GM19395 (cell line): Measurements from ENCODE around the gene ZCCHC24.

Experiments used
- ATAC-seq: cut with Tn5 transposase; IDR thresholded peaks from one replicate; pipeline ENCODE4 v1.9.1; 2021; ENCODE audit warnings: mild to moderate bottlenecking, moderate library complexity; ENCODE audit not compliant: unreplicated experiment

Gene ZCCHC24

GRCh38 chr10:79387466-79387973, 57.9 kb downstream of the ZCCHC24 start:
- no peak for ATAC-seq

- ATAC-seq = no peak
Measured at GRCh38 chr10:79386637-79387465, 58.6 kb downstream of the ZCCHC24 start.

GRCh38 chr10:79385804-79386531, 59.5 kb downstream of the ZCCHC24 start:
- no peak for ATAC-seq

DNA sequence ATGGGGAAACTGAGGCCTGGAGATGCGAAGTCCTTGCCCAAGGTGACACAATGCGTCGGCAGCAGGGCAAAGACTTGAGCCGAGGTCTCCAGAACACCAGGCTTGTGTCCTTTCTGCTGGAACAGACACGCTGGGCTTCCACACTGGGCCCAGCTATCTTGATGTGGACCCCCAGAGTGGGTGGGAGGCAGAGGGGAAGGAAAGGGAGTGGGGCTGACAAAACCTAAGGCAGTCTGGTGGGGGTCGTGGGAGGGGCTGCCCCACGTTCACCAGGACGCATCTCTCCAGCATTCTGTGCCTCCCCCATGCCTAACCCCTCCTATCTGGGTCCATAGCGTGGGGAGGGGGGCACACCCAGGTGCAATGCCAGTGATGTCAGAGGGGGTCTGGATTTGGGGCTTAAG, 60.0 kb downstream of the ZCCHC24 start:
- no peak for ATAC-seq

DNA sequence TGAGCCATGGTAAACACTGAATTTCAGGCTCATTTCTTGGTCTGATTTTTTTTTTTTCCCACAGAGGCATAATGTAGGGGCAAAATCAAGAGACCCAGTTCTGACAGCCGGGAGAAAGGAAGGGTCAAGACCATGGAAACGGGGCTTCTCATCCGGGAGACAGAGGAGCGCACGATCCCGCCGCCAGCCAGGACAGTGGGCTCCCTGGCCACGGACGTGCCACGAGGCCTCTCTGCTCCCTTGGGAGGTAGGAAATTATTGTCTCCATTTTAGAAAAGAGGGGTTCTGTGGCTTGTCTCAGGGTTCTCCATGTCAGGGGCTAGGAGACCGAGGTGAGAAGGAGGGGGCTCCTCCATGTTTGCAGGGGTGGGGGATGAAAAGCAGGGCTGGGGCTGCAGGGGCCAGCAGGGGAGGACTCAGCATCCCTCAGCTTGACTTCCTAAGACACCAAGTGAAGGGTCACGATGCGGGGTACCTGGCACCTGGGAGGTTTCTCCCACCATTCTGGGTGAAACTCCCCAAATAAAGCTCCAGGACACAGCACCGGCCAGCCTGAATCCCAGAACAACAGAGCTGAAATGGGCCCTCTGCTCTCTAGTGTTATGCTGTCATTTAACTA, 60.5 kb downstream of the ZCCHC24 start:
- ATAC-seq = no peak

- ATAC-seq = no peak
Measured at GRCh38 chr10:79383974-79384606, 61.3 kb downstream of the ZCCHC24 start.

- ATAC-seq = no peak
Measured at GRCh38 chr10:79382491-79382941, 62.9 kb downstream of the ZCCHC24 start.

DNA sequence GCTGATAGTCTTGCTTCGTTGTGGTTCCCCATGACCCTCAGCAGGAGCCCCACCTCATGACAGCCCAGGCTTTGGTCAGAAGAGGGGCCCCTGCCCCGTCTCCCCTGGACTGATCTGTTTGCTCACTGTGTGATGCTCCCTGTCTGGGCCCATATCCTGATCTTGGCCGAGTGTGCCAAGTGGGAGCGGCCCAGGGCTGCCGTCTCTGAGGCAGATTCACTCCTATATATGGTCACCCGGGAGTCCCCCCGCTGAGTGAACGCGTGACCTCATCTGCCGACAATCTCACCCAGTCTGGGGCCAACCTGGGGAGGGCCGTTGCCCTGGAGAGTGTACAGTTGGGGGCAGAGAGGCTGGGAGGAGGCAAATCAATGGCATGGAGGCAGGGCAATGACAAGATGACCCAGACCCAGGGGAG, 63.6 kb downstream of the ZCCHC24 start:
- ATAC-seq = no peak

- no peak for ATAC-seq
Measured at GRCh38 chr10:79380946-79381721, 64.3 kb downstream of the ZCCHC24 start.

DNA sequence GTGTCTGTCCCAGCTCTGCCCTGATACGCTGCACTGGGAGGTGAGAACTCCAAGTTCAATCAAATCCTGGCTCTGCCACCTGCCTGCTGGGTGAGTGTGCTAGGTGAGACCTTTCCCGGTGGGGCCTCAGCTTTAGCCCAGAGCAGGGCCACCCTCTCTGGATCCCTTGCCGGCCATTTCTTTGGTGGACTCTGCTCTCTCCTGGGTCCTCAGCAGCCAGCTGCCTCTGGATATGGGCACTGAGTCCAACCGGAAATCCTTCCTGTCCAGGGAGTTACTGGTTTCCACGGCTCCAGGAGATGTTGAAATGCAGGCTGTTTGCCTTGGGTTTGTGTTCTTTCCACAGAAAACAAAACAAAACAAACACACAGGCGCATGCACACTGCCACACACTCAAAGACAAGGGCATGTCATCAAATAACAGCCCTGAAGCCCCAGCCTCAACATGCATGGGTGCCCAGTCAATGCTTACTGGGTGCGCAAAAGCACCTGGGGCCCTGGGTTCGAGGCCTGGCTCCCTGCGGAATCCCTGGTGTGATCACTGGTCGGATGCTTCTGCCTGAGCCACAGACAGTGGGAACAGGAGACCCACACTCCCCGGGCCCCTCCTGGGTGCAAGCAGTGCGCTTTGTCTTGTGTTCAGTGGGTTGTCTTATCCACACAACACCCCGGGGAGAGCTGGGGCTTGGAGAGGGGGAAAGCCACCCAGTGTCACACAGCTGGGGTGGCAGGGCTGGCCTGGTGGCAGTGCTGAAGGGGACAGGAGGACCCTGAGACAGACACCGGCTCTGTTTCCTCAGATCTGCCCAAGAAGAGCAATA, 65.1 kb downstream of the ZCCHC24 start:
- no peak for ATAC-seq

GRCh38 chr10:79379512-79380124, 65.8 kb downstream of the ZCCHC24 start:
- no peak for ATAC-seq

- ATAC-seq = no peak
Measured at GRCh38 chr10:79378647-79379511, 66.5 kb downstream of the ZCCHC24 start.

DNA sequence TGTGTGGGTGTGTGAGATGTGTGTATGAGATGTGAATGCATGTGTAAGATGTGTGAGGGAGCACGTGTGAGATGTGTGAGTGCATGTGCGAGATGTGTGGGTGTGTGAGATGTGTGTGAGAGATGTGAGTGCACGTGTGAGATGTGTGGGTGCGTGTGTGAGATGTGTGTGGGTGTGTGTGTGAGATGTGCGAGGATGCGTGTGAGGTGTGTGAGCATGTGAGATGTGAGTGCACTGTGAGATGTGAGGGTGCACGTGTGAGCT, 67.1 kb downstream of the ZCCHC24 start:
- no peak for ATAC-seq

GRCh38 chr10:79377557-79378382, 67.7 kb downstream of the ZCCHC24 start:
- no peak for ATAC-seq

DNA sequence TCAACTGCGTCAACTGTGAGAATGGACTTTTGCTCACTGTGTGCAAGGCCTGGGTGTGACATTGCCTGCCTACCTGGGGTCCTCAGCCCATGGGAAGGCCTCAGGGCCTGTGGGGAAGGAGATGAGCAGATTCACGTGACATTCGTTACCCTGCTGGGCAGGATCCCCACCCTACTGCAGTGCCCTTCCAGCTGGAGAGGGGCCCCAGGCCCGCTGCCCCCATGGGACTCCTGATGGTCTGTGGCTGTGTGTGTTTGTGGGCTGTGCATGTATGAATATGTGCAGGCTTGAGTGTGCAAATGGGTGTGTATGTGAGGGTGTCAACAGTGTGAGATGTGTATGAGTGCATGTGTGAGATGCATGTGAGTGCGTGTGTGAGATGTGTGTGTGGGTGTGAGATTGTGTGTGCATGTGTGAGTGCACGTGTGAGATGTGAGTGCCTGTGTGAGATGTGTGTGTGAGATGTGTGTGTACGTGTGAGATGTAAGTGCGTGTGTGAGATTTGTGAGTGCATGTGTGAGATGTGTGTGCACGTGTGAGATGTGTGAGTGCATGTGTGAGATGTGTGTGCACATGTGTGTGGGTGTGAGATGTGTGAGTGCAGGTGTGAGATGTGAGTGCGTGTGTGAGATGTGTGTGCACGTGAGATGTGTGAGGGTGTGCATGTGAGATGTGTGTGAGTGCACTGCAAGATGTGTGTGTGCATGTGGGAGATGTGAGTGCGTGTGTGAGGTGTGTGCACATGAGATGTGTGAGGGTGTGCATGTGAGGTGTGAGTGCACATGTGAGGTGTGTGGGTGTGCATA, 68.5 kb downstream of the ZCCHC24 start:
- ATAC-seq = no peak

DNA sequence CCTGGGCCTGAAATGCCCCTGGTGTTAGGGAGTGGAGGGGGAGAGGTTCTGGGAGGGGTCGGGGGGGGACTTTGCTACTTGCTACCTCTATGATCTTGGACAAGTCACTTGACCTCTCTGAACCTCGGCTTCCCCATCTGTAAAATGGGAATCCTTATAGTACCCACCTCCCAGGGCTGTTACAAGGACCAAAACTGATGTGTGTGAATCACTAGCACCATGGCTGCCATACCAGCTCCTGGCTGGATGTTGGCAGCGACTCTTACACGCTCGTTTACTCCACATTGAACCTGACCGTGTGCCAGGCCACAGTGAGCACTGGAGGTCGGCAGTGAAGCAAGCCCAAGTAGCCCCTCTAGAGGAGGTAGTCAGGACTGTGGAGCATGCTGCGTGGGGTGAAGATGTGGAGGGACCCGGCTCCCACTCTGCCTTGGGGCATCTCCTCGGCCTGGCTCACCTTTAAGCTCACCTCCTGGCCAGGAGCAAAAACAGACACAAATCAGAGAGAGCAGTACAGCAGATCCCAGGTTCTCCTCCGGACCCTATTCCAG, 69.3 kb downstream of the ZCCHC24 start:
- no peak for ATAC-seq
